Vagina (tissue), 2 donors: ENCODE measurements around the gene UBA6.

Experiments used
- POLR2A ChIP-seq, 2 donors: fragments of 450-650 bp; IDR thresholded peaks; one replicate each; pipeline ENCODE4 v1.6.1; 2017; ENCODE audit warnings: antibody characterized with exemption in 2 of 2, mild to moderate bottlenecking in 2 of 2, moderate library complexity in 2 of 2
- TF ChIP-seq, protein P1 (sequence below), 3 experiments: fragments of 450-650 bp in 2 of 3; fragments of 200-600 bp in 1 of 3; sonication (generic) in 1 of 3; IDR thresholded peaks; one replicate each; pipeline ENCODE4 v1.5.1; 2017 to 2019; ENCODE audit warnings: antibody characterized with exemption in 3 of 3, mild to moderate bottlenecking in 2 of 3, moderate library complexity in 2 of 3

DNA sequence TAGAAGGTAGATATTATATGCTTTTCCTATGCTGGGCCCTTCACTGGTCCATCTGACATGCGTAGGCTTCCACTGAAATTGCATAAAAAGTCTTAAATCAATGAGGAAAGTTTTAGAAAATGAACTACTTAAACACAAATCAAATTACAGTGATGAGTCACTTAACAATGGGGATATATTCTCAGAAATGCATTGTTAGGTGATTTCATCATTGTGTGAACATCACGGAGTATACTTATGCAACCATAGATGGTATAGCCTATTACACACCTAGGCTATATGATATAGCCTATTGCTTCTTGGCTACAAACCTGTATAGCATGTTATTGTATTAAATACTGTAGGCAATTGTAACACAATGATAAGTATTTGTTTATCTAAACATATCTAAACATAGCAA, 132.1 kb downstream of the UBA6 start:
- no peak for TF ChIP-seq POLR2A (IDR thresholded peaks at IDR 0.05)
- TF ChIP-seq, protein P1, sequence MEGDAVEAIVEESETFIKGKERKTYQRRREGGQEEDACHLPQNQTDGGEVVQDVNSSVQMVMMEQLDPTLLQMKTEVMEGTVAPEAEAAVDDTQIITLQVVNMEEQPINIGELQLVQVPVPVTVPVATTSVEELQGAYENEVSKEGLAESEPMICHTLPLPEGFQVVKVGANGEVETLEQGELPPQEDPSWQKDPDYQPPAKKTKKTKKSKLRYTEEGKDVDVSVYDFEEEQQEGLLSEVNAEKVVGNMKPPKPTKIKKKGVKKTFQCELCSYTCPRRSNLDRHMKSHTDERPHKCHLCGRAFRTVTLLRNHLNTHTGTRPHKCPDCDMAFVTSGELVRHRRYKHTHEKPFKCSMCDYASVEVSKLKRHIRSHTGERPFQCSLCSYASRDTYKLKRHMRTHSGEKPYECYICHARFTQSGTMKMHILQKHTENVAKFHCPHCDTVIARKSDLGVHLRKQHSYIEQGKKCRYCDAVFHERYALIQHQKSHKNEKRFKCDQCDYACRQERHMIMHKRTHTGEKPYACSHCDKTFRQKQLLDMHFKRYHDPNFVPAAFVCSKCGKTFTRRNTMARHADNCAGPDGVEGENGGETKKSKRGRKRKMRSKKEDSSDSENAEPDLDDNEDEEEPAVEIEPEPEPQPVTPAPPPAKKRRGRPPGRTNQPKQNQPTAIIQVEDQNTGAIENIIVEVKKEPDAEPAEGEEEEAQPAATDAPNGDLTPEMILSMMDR (IDR thresholded peaks at IDR 0.05): no peak
